Sigmoid colon (tissue), 7 donors: ENCODE results near the gene ADD1. TPM values are rescaled to one million over a fixed set of nuclear protein-coding genes. Genes with fewer than 3 reads are reported as not detected.

Experiments
- DNase-seq: peaks from one replicate; pipeline ENCODE4 v3.0.0-alpha.2; 2019
- H3K27ac ChIP-seq, 4 donors: fragments of 200-600 bp; sonication (generic); one replicate each; pipeline ENCODE4 v1.5.1; 2016 to 2019; ENCODE audit warnings: mild to moderate bottlenecking in 1 of 4
- H3K27me3 ChIP-seq, 3 donors: fragments of 200-600 bp; sonication (generic); one replicate each; pipeline ENCODE4 v1.5.1; 2019; ENCODE audit warnings: mild to moderate bottlenecking in 1 of 3
- H3K36me3 ChIP-seq, 4 donors: fragments of 200-600 bp; sonication (generic); one replicate each; pipeline ENCODE4 v1.5.1; 2016 to 2019
- H3K4me1 ChIP-seq, 4 donors: fragments of 200-600 bp; sonication (generic); one replicate each; pipeline ENCODE4 v1.5.1; 2017 to 2019
- H3K4me3 ChIP-seq, 4 donors: fragments of 200-600 bp; sonication (generic); one replicate each; pipeline ENCODE4 v1.5.1; 2017 to 2019; ENCODE audit warnings: mild to moderate bottlenecking in 2 of 4, moderate library complexity in 1 of 4
- H3K9me3 ChIP-seq, 4 donors: fragments of 200-600 bp in 3 of 4; sonication (generic) in 3 of 4; one replicate each; pipeline versions ENCODE4 v1.5.1 to v1.6.1; 2013 to 2019
- CTCF ChIP-seq, 4 experiments: fragments of 450-650 bp in 3 of 4; fragments of 200-600 bp in 1 of 4; IDR thresholded peaks; one replicate each; pipeline ENCODE4 v1.5.1; 2016 to 2019; ENCODE audit warnings: antibody characterized with exemption in 4 of 4, mild to moderate bottlenecking in 3 of 4, moderate library complexity in 2 of 4
- EP300 ChIP-seq, 4 donors: sonication (generic); formaldehyde crosslinking; IDR thresholded peaks; one replicate each; pipeline ENCODE4 v1.6.1; 2017; ENCODE audit warnings: antibody characterized with exemption in 4 of 4
- POLR2A ChIP-seq, 2 donors: fragments of 450-650 bp; IDR thresholded peaks; one replicate each; pipeline ENCODE4 v1.6.1; 2016; ENCODE audit warnings: antibody characterized with exemption in 2 of 2, mild to moderate bottlenecking in 2 of 2, moderate library complexity in 2 of 2
- POLR2AphosphoS5 ChIP-seq, 4 donors: sonication (generic); formaldehyde crosslinking; IDR thresholded peaks; one replicate each; pipeline ENCODE4 v1.6.1; 2017; ENCODE audit warnings: antibody characterized with exemption in 4 of 4
- WGBS, 2 donors: extraction: QIAGEN DNeasy Blood & Tissue Kit; methylation state at CpG; one replicate each; pipeline ENCODE4 v1.1.7; 2013; 5-methylcytosine and 5-hydroxymethylcytosine counted together
- intact Hi-C: fragments of 100-400 bp; cut with DNase I; formaldehyde crosslinking; loops from one replicate; pipeline ENCODE4 v1.15.1; 2023
- polyA plus RNA-seq, 3 donors: library from polyadenylated mRNA; stranded (reverse); fragments of 200-250 nt; gene quantifications; one replicate each; pipeline ENCODE4 v1.2.3, GENCODE V29; 2013
- total RNA-seq, 4 donors: library from RNA; depleted of rRNA; stranded (reverse); fragments of >200 nt; gene quantifications; one replicate each; pipeline ENCODE4 v1.1.0, GENCODE V29; 2016
- donor health status: healthy with polysubstance abuse.
- donor health status: Bipolar disorder and iron deficiency.
- donor health status: healthy.

ADD1 gene
- total and polyA plus RNA-seq, 7 donors, result 113 to 378 (median 166) TPM

- DNase-seq, result no peak
- no peaks in the 10 kb centered on the region for H3K27me3 ChIP-seq
- intact Hi-C loops, result loop anchor here (2.0 to 10.0 kb wide), 6 partner anchors 113 to 545 kb away; partner anchors contain the start of genes ADD1, CFAP99, FAM193A and HTT
- no peaks in the 10 kb centered on the region for H3K9me3 ChIP-seq
- peaks cover 0 to 11% (median 8%) of the 10 kb centered on the region in 4 donors for H3K36me3 ChIP-seq
- peaks cover 0 to 29% (median 24%) of the 10 kb centered on the region in 4 donors for H3K4me1 ChIP-seq
- no peak for TF ChIP-seq POLR2A (IDR thresholded peaks at IDR 0.05)
- no peak for TF ChIP-seq POLR2AphosphoS5 (IDR thresholded peaks at IDR 0.05)
- no peak for TF ChIP-seq EP300 (IDR thresholded peaks at IDR 0.05)
- TF ChIP-seq CTCF (IDR thresholded peaks at IDR 0.05), result no peak
- H3K27ac ChIP-seq, result peak overlapping the region; percentile 83 to 92 (median 86)
- peak overlapping the region; percentile 85 to 98 (median 90) for H3K4me3 ChIP-seq
- 26 to 39% methylated on average over 14 of the region's 14 CpGs for WGBS, 2 donors
Observed at GRCh38 chr4:2961811-2962441, 118.3 kb downstream of the ADD1 start.

DNA sequence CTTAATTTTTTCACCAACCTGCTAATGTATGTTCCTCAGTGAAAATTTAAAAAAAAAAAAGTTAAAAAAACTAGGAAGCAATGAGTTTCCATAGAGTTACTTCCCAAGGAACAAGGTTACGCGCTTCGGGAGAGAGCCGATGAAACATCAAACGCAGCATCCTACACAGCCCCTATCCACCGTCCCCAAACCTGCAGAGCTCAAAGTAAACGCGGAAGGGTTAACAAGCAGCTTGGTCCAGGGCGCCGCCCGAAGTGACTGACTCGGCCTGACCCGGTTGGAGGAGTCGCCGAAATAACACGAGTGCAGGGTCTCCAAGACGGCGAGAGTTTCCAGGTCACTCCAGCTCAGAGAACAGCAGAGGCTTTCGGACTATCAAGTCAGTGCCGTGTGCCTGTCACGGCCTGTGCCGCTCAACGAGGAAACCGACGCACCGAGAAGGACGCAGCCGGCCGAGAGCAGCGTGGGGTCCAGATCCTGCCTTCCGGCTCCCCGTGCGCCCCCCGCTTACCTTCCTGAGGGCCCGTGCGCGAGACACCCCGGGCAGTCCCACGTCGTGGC lies 119.0 kb downstream of the ADD1 start:
- intact Hi-C loops, result loop anchor here (2.0 to 10.0 kb wide), 6 partner anchors 112 to 545 kb away; partner anchors contain the start of genes ADD1, CFAP99, FAM193A and HTT
- TF ChIP-seq EP300 (IDR thresholded peaks at IDR 0.05), result no peak
- no peak for TF ChIP-seq CTCF (IDR thresholded peaks at IDR 0.05)
- TF ChIP-seq POLR2A (IDR thresholded peaks at IDR 0.05), result no peak
- TF ChIP-seq POLR2AphosphoS5 (IDR thresholded peaks at IDR 0.05), result no peak
- peak overlapping the region; percentile 85 to 98 (median 90) for H3K4me3 ChIP-seq
- no peak for DNase-seq
- WGBS, 2 donors, result 0% methylated on average over 40 of the region's 40 CpGs
- peak overlapping the region; percentile 83 to 92 (median 86) for H3K27ac ChIP-seq
- H3K36me3 ChIP-seq, result peaks cover 0 to 5% (median 2%) of the 10 kb centered on the region in 4 donors
- peaks cover 0 to 29% (median 24%) of the 10 kb centered on the region in 4 donors for H3K4me1 ChIP-seq
- H3K9me3 ChIP-seq, result no peaks in the 10 kb centered on the region
- no peaks in the 10 kb centered on the region for H3K27me3 ChIP-seq

- peaks cover 0 to 2% (median 0%) of the 10 kb centered on the region in 4 donors for H3K36me3 ChIP-seq
- no peaks in the 10 kb centered on the region for H3K9me3 ChIP-seq
- DNase-seq, result peak; percentile 99
- intact Hi-C loops, result loop anchor here (2.0 to 10.0 kb wide), 6 partner anchors 111 to 546 kb away; partner anchors contain the start of genes ADD1, CFAP99, FAM193A and HTT
- peak within 1 kb of the TSS; percentile 83 to 92 (median 86) for H3K27ac ChIP-seq
- H3K4me3 ChIP-seq, result peak within 1 kb of the TSS; percentile 85 to 98 (median 90)
- WGBS, 2 donors, result 0% methylated on average over 105 of the region's 105 CpGs
- TF ChIP-seq POLR2AphosphoS5 (IDR thresholded peaks at IDR 0.05) (peak in 3 of 4 donors; percentile 78 to 84 (median 84)), POLR2A (IDR thresholded peaks at IDR 0.05) (peak in 1 of 2 donors; percentile 18), CTCF (IDR thresholded peaks at IDR 0.05) (peak in 1 of 4 experiments; percentile 26), EP300 (IDR thresholded peaks at IDR 0.05) (peak in 1 of 4 donors; percentile 41)
- no peaks in the 10 kb centered on the region for H3K27me3 ChIP-seq
- H3K4me1 ChIP-seq, result peaks cover 0 to 29% (median 24%) of the 10 kb centered on the region in 4 donors
Observed at GRCh38 chr4:2963175-2963965, 119.7 kb downstream of the ADD1 start, which contains the start of the genes GRK4 and NOP14. TSS of gene GRK4 (plus strand) at chr4:2963571. CDS start at chr4:2964071, 500 bp downstream. TSS of gene NOP14 (minus strand) at chr4:2963406. CDS start at chr4:2963319, 87 bp downstream.

- DNase-seq, result no peak
- intact Hi-C loops, result loop anchor here (2.0 to 10.0 kb wide), 6 partner anchors 111 to 547 kb away; partner anchors contain the start of genes ADD1, CFAP99, FAM193A and HTT
- TF ChIP-seq EP300 (IDR thresholded peaks at IDR 0.05) (no peak), POLR2AphosphoS5 (IDR thresholded peaks at IDR 0.05) (no peak), POLR2A (IDR thresholded peaks at IDR 0.05) (no peak), CTCF (IDR thresholded peaks at IDR 0.05) (no peak)
Observed at GRCh38 chr4:2963966-2964471, 120.4 kb downstream of the ADD1 start.

More at GRCh38 chr4:2963966-2964471, 120.4 kb downstream of the ADD1 start:
- 1% methylated on average over 38 of the region's 38 CpGs for WGBS, 2 donors
- Histone ChIP-seq H3K27me3 (no peaks in the 10 kb centered on the region), H3K9me3 (no peaks in the 10 kb centered on the region), H3K4me3 (peak overlapping the region; percentile 85 to 98 (median 90)), H3K36me3 (no peaks in the 10 kb centered on the region), H3K4me1 (peaks cover 0 to 29% (median 24%) of the 10 kb centered on the region in 4 donors), H3K27ac (peak overlapping the region; percentile 83 to 92 (median 86))
